ENCODE measurements around the gene IGSF21. TPM values are rescaled to one million over a fixed set of nuclear protein-coding genes. Genes with fewer than 3 reads are reported as not detected.

The IGSF21 gene
- polyA plus RNA-seq, 1 experiment, result not detected

DNA sequence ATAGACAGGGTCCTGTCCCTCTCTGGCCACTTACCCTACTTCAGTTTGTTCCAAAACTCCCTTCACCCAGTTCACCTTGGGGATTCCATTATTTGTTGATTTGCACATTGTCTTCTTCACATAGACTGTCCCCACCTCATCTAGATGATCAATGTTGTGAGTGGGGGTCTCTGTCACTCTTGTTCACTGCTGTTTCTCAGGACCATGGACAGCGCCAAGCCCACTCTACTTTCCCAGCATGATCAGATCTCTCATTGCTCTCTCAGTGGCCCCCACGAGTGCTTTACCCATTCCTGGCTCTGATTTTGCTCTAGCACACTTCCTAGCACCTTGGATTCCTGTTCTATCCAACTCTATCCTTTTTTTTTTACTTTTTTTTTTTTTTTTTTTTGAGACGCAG, 45.4 kb upstream of the IGSF21 start:
- H3K27me3 ChIP-seq (ENCODE audit: control insufficient read depth, insufficient read depth, low read length), result no peaks in the 10 kb centered on the region
- ChIA-PET CTCF (interaction anchor here (0.6 kb wide), 2 partner anchors 213 to 339 kb away, joined by 3 read pairs; no protein-coding TSS in a partner anchor), POLR2A (no interaction called here)
- no peak for DNase-seq (ENCODE audit: low read depth, low spot score)
- H3K27ac ChIP-seq (ENCODE audit: low read depth, low read length), result no peak overlapping the region
- no peaks in the 10 kb centered on the region; the same call in 1 of the 2 replicates for H3K9me3 ChIP-seq (ENCODE audit: control insufficient read depth, insufficient read depth, low read length)
- no peak overlapping the region for H3K4me3 ChIP-seq (ENCODE audit: low read depth, low read length)
- TF ChIP-seq CTCF (IDR thresholded peaks at IDR 0.05; ENCODE audit: low read depth, low read length), result no peak

DNA sequence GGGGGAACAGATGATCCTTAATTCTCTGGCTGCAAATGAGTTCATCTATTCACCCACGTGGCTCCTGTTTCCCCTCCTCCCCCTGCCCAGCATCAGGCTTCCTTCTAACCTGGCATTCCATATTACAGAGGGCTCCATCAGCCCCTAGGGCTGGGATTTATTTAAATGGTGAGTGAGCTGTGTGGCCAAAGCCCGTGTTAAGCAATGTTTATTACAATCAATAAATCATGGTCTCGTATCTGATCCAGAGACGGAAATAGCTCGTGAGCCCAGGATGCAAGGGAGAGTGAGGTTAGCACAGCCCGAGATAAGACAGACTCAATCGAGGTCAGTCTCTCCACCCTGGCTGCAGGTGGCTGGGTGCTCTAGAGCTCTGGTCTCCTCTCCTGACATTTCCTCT, 43.1 kb upstream of the IGSF21 start:
- Histone ChIP-seq H3K9me3 (ENCODE audit: control insufficient read depth, insufficient read depth, low read length) (no peaks in the 10 kb centered on the region; the same call in 1 of the 2 replicates), H3K27ac (ENCODE audit: low read depth, low read length) (no peak overlapping the region), H3K4me3 (ENCODE audit: low read depth, low read length) (no peak overlapping the region), H3K27me3 (ENCODE audit: control insufficient read depth, insufficient read depth, low read length) (no peaks in the 10 kb centered on the region)
- POLR2A ChIA-PET, result no interaction called here
- CTCF ChIA-PET, result interaction anchor here (0.7 kb wide), 1 partner anchor 9 kb away, joined by 4 read pairs; no protein-coding TSS in a partner anchor
- no peak for DNase-seq (ENCODE audit: low read depth, low spot score)
- no peak for TF ChIP-seq CTCF (IDR thresholded peaks at IDR 0.05; ENCODE audit: low read depth, low read length)

DNA sequence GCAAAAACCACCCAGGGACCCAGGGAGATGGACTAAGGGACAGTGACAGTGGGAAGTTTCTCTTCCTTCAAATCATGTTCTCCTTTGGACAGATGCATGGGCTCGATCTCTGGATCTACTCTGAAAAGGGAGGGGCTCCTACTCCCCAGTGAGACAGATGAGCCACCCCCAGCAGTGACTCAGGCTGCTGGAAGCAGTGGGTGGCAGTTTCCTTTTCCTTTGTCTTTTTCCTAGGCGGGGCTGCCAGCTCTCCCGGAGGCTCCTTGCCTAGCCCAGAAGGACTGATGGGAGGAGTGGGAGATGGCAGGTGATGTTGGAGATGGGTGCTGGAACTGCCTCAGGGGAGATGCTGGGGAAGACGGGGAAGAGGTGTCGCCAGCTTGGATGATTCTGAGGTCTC, 41.0 kb upstream of the IGSF21 start:
- DNase-seq (ENCODE audit: low read depth, low spot score), result no peak
- H3K27me3 ChIP-seq (ENCODE audit: control insufficient read depth, insufficient read depth, low read length), result no peaks in the 10 kb centered on the region
- H3K27ac ChIP-seq (ENCODE audit: low read depth, low read length), result no peak overlapping the region
- ChIA-PET CTCF (no interaction called here), POLR2A (no interaction called here)
- H3K9me3 ChIP-seq (ENCODE audit: control insufficient read depth, insufficient read depth, low read length), result no peaks in the 10 kb centered on the region; the same call in 1 of the 2 replicates
- H3K4me3 ChIP-seq (ENCODE audit: low read depth, low read length), result no peak overlapping the region
- TF ChIP-seq CTCF (IDR thresholded peaks at IDR 0.05; ENCODE audit: low read depth, low read length), result no peak

DNA sequence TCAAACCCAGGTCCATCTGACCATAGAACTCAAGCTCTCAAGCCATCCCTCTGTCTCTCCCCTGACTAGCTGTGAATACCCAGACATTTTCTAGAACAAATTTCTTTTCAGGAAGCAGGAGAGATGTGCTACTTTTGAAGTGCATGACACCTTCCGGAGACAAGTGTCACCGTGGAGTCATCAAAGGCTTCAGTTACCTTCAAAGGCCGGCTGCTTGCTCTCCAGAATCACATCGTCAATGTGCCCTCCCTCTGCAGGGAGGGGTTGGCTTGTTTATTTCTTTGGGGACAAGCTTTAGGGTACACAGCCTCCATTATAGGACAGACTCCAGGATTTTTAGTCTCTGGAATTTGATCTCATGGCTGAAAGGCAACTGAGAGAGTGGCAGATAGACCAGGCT, 37.7 kb upstream of the IGSF21 start:
- Histone ChIP-seq H3K9me3 (ENCODE audit: control insufficient read depth, insufficient read depth, low read length) (no peaks in the 10 kb centered on the region), H3K27me3 (ENCODE audit: control insufficient read depth, insufficient read depth, low read length) (no peaks in the 10 kb centered on the region), H3K27ac (ENCODE audit: low read depth, low read length) (no peak overlapping the region), H3K4me3 (ENCODE audit: low read depth, low read length) (no peak overlapping the region)
- TF ChIP-seq CTCF (IDR thresholded peaks at IDR 0.05; ENCODE audit: low read depth, low read length), result no peak
- POLR2A ChIA-PET, result no interaction called here
- DNase-seq (ENCODE audit: low read depth, low spot score), result no peak
- CTCF ChIA-PET, result interaction anchor here (1.2 kb wide), 1 partner anchor 408 kb away, joined by 3 read pairs; no protein-coding TSS in a partner anchor

- Histone ChIP-seq H3K9me3 (ENCODE audit: control insufficient read depth, insufficient read depth, low read length) (no peaks in the 10 kb centered on the region), H3K27me3 (ENCODE audit: control insufficient read depth, insufficient read depth, low read length) (no peaks in the 10 kb centered on the region), H3K4me3 (ENCODE audit: low read depth, low read length) (no peak overlapping the region), H3K27ac (ENCODE audit: low read depth, low read length) (no peak overlapping the region)
- ChIA-PET POLR2A (no interaction called here), CTCF (no interaction called here)
- no peak for TF ChIP-seq CTCF (IDR thresholded peaks at IDR 0.05; ENCODE audit: low read depth, low read length)
- DNase-seq (ENCODE audit: low read depth, low spot score), result no peak
Measured at GRCh38 chr1:18072066-18072465, 35.5 kb upstream of the IGSF21 start.
